IMR-90 (cell line): ENCODE data around the gene ANK2. TPM values are rescaled to one million over a fixed set of nuclear protein-coding genes. Genes with fewer than 3 reads are reported as not detected.

Experiments used
- ATAC-seq: fragments of 200-7000 bp; cut with Tn5 transposase; 2 replicates; pipeline ENCODE4 v1.9.1; 2020; ENCODE audit warnings: low read depth, mild to moderate bottlenecking, moderate library complexity
- BruUV-seq: library from RNA; stranded (reverse); fragments of 400-500 nt; replicated peaks from 2 replicates; lab custom pipeline; 2021; lab: Mats Ljungman, UMichigan
- CTCF ChIA-PET: fragments of 300-600 bp; formaldehyde crosslinking; extraction: SDS; loops from one replicate; lab custom pipeline; 2021; ENCODE audit warnings: antibody characterized with exemption; lab: Yijun Ruan, JAX
- POLR2A ChIA-PET: fragments of 300-600 bp; sonication (Branson Sonifier 250); formaldehyde crosslinking; loops from one replicate; lab custom pipeline; 2022; ENCODE audit warnings: antibody characterized with exemption; ENCODE audit not compliant: unreplicated experiment; lab: Charles Lee
- DNase-seq: peaks from one replicate; pipeline ENCODE4 v3.0.0; 2013
- H2AFZ ChIP-seq: replicated peaks from 2 replicates; pipeline ENCODE3; 2013; ENCODE audit warnings: low read length, mild to moderate bottlenecking; ENCODE audit not compliant: poor library complexity
- H2AK5ac ChIP-seq: 2 replicates; pipeline ENCODE4 v1.6.1; 2013; ENCODE audit warnings: low read depth, low read length, inconsistent platforms
- H2AK9ac ChIP-seq: replicated peaks from 2 replicates; pipeline ENCODE3; 2013; ENCODE audit warnings: mild to moderate bottlenecking, low read depth, low read length, moderate library complexity; ENCODE audit not compliant: poor library complexity
- H2BK120ac ChIP-seq: 2 replicates; pipeline ENCODE4 v1.6.1; 2013; ENCODE audit warnings: low read depth, low read length, inconsistent platforms
- H2BK15ac ChIP-seq: 3 replicates; pipeline ENCODE4 v1.6.1; 2013; ENCODE audit warnings: low read depth, low read length, inconsistent platforms
- H2BK20ac ChIP-seq: 2 replicates; pipeline ENCODE4 v1.6.1; 2013; ENCODE audit warnings: low read depth, mild to moderate bottlenecking, inconsistent platforms, low read length, moderate library complexity
- H2BK5ac ChIP-seq: 2 replicates; pipeline ENCODE4 v1.6.1; 2013; ENCODE audit warnings: mild to moderate bottlenecking, low read depth, low read length, inconsistent platforms; ENCODE audit not compliant: poor library complexity, severe bottlenecking
- H3K14ac ChIP-seq: replicated peaks from 2 replicates; pipeline ENCODE4 v1.6.1; 2013; ENCODE audit warnings: low read depth, low read length, inconsistent platforms
- H3K18ac ChIP-seq: 2 replicates; pipeline ENCODE4 v1.6.1; 2013; ENCODE audit warnings: low read depth, low read length, control low read depth
- H3K23ac ChIP-seq: 2 replicates; pipeline ENCODE4 v1.6.1; 2013; ENCODE audit warnings: low read depth, low read length, inconsistent platforms
- H3K27ac ChIP-seq: 2 replicates; pipeline ENCODE4 v1.5.1; 2013; ENCODE audit warnings: mild to moderate bottlenecking, control low read depth, low read length; ENCODE audit not compliant: insufficient read depth
- H3K27me3 ChIP-seq: 2 replicates; pipeline ENCODE4 v1.6.1; 2013; ENCODE audit warnings: low read length; ENCODE audit not compliant: control insufficient read depth, insufficient read depth
- H3K36me3 ChIP-seq: 2 replicates; pipeline ENCODE4 v1.6.1; 2013; ENCODE audit warnings: low read length, mixed read lengths; ENCODE audit not compliant: control insufficient read depth, insufficient read depth
- H3K4ac ChIP-seq: 2 replicates; pipeline ENCODE4 v1.6.1; 2013; ENCODE audit warnings: low read depth, low read length, inconsistent platforms
- H3K4me1 ChIP-seq: 2 replicates; pipeline ENCODE4 v1.6.1; 2013; ENCODE audit warnings: low read length, mixed read lengths; ENCODE audit not compliant: control insufficient read depth, insufficient read depth
- H3K4me2 ChIP-seq: 2 replicates; pipeline ENCODE4 v1.6.1; 2013; ENCODE audit warnings: low read depth, mild to moderate bottlenecking, control low read depth, low read length, moderate library complexity
- H3K4me3 ChIP-seq: 2 replicates; pipeline ENCODE4 v1.5.1; 2013; ENCODE audit warnings: low read depth, mild to moderate bottlenecking, control low read depth, low read length, moderate library complexity; ENCODE audit not compliant: insufficient read depth
- H3K56ac ChIP-seq: 2 replicates; pipeline ENCODE4 v1.6.1; 2013; ENCODE audit warnings: low read length, inconsistent platforms; ENCODE audit not compliant: insufficient read depth; ENCODE audit errors: extremely low read depth
- H3K79me1 ChIP-seq, 2 experiments: 2 replicates each; pipeline ENCODE4 v1.6.1; 2013; ENCODE audit warnings: low read length in 2 of 2, inconsistent platforms in 1 of 2, low read depth in 1 of 2
- H3K9ac ChIP-seq: 2 replicates; pipeline ENCODE4 v1.6.1; 2013; ENCODE audit warnings: low read depth, low read length, control low read depth
- H3K9me1 ChIP-seq: 2 replicates; pipeline ENCODE4 v1.6.1; 2013; ENCODE audit warnings: low read length, inconsistent platforms; ENCODE audit not compliant: insufficient read depth
- H3K9me3 ChIP-seq: 2 replicates; pipeline ENCODE4 v1.6.1; 2013; ENCODE audit warnings: low read length; ENCODE audit not compliant: control insufficient read depth, insufficient read depth
- H4K20me1 ChIP-seq: 2 replicates; pipeline ENCODE4 v1.6.1; 2013; ENCODE audit warnings: low read length, inconsistent platforms; ENCODE audit not compliant: insufficient read depth
- H4K5ac ChIP-seq: 2 replicates; pipeline ENCODE4 v1.6.1; 2013; ENCODE audit warnings: mild to moderate bottlenecking, low read depth, low read length, control low read depth
- H4K8ac ChIP-seq, 2 experiments: 2 replicates each; pipeline ENCODE4 v1.6.1; 2013; ENCODE audit warnings: low read depth in 2 of 2, low read length in 2 of 2, control low read depth in 1 of 2, inconsistent platforms in 1 of 2
- H4K91ac ChIP-seq: 2 replicates; pipeline ENCODE4 v1.6.1; 2013; ENCODE audit warnings: low read depth, low read length, inconsistent platforms; ENCODE audit not compliant: insufficient read depth
- CEBPB ChIP-seq: IDR thresholded peaks from 2 replicates; pipeline ENCODE4 v1.6.1; 2012; ENCODE audit warnings: low read depth, low read length, improper control_type of control experiment
- CHD1 ChIP-seq: IDR thresholded peaks from 2 replicates; pipeline ENCODE4 v1.6.1; 2012; ENCODE audit warnings: low read depth, low read length, improper control_type of control experiment
- CTCF ChIP-seq: conservative IDR thresholded peaks from 2 replicates; pipeline ENCODE4 v1.5.1; 2012; ENCODE audit warnings: mild to moderate bottlenecking, low read depth, low read length, improper control_type of control experiment
- FOS ChIP-seq: fragments of 150-350 bp; IDR thresholded peaks from 2 replicates; pipeline ENCODE4 v1.6.1; 2016; ENCODE audit warnings: low read depth, low read length
- MAFK ChIP-seq: IDR thresholded peaks from 2 replicates; pipeline ENCODE4 v1.6.1; 2012; ENCODE audit warnings: low read depth, low read length, improper control_type of control experiment
- MXI1 ChIP-seq: IDR thresholded peaks from 2 replicates; pipeline ENCODE4 v1.6.1; 2012; ENCODE audit warnings: low read depth, mild to moderate bottlenecking, low read length, moderate library complexity, borderline replicate concordance
- NFE2L2 ChIP-seq: fragments of 150-350 bp; IDR thresholded peaks from 2 replicates; pipeline ENCODE4 v1.6.1; 2016; ENCODE audit warnings: low read depth, mild to moderate bottlenecking, low read length
- POLR2A ChIP-seq: IDR thresholded peaks from 2 replicates; pipeline ENCODE4 v1.6.1; 2012; ENCODE audit warnings: mild to moderate bottlenecking, low read depth, low read length
- RAD21 ChIP-seq: IDR thresholded peaks from 2 replicates; pipeline ENCODE4 v1.6.1; 2012; ENCODE audit warnings: low read length, improper control_type of control experiment
- RCOR1 ChIP-seq: IDR thresholded peaks from 2 replicates; pipeline ENCODE4 v1.6.1; 2012; ENCODE audit warnings: mild to moderate bottlenecking, low read length, improper control_type of control experiment; ENCODE audit not compliant: insufficient replicate concordance
- RFX5 ChIP-seq: IDR thresholded peaks from 2 replicates; pipeline ENCODE4 v1.8.0; 2012; ENCODE audit warnings: low read depth, mild to moderate bottlenecking, low read length, moderate library complexity
- SMC3 ChIP-seq: fragments of 150-350 bp; IDR thresholded peaks from 2 replicates; pipeline ENCODE4 v1.6.1; 2016; ENCODE audit warnings: low read depth, mild to moderate bottlenecking, antibody characterized with exemption, low read length, moderate library complexity
- USF2 ChIP-seq: fragments of 150-350 bp; IDR thresholded peaks from 2 replicates; pipeline ENCODE4 v1.6.1; 2017; ENCODE audit warnings: mild to moderate bottlenecking, antibody characterized with exemption, low read length, low read depth
- WGBS, 2 experiments: methylation state at CpG; one replicate each; pipeline versions ENCODE4 v1.1.5 to v1.1.7; 2013; ENCODE audit warnings: missing lambda C conversion rate in 2 of 2; ENCODE audit not compliant: insufficient read length in 1 of 2; ENCODE audit errors: extremely low coverage in 2 of 2; 5-methylcytosine and 5-hydroxymethylcytosine counted together
- dilution Hi-C: fragments of 300-500 bp; cut with HindIII; formaldehyde crosslinking; loops from one replicate; pipeline ENCODE4 v1.14.3; 2018; ENCODE audit warnings: low sequenced_read_pairs; ENCODE audit not compliant: unreplicated experiment
- in situ Hi-C: fragments of 300-500 bp; cut with MboI; formaldehyde crosslinking; loops from 3 replicates; pipeline ENCODE4 v1.14.3; 2019; ENCODE audit warnings: low sequenced_read_pairs, inconsistent platforms, mixed read lengths
- intact Hi-C: fragments of 100-400 bp; cut with micrococcal nuclease; formaldehyde crosslinking; loops from 2 replicates; pipeline ENCODE4 v1.10.0; 2022
- polyA plus RNA-seq, 3 experiments: library from polyadenylated mRNA; depleted of rRNA; stranded (reverse); fragments of >200 nt; gene quantifications; 2 replicates each; pipeline ENCODE4 v1.2.3, GENCODE V29; 2012; ENCODE audit warnings: low replicate concordance in 1 of 3
- total RNA-seq: library from RNA; depleted of rRNA; stranded (reverse); fragments of >200 nt; gene quantifications from 2 replicates; pipeline ENCODE4 v1.2.3, GENCODE V29; 2012

The ANK2 gene
- total and polyA plus RNA-seq, 2 of the 4 experiments (the other 2 are of a cell fraction) = 0.82 to 6.6 TPM

- H3K4ac ChIP-seq = no peak overlapping the region
- H2BK20ac ChIP-seq = no peak overlapping the region
- TF ChIP-seq RAD21 (no peak), RCOR1 (no peak), CTCF (no peak), CHD1 (no peak), MAFK (no peak), FOS (no peak), POLR2A (no peak), CEBPB (no peak), NFE2L2 (no peak), RFX5 (no peak), MXI1 (no peak), USF2 (no peak), SMC3 (no peak)
- no peaks in the 10 kb centered on the region for H4K20me1 ChIP-seq
- H3K27me3 ChIP-seq = no peaks in the 10 kb centered on the region
- H3K9ac ChIP-seq = no peak overlapping the region
- CTCF ChIA-PET = no interaction called here
- POLR2A ChIA-PET = no interaction called here
- H3K56ac ChIP-seq = no peak overlapping the region
- no peak overlapping the region for H2BK120ac ChIP-seq
- no peak overlapping the region for H4K5ac ChIP-seq
- H3K18ac ChIP-seq = no peak overlapping the region
- no TSS peak for BruUV-seq
- no peak overlapping the region for H3K27ac ChIP-seq
- no peak overlapping the region for H2AFZ ChIP-seq
- H3K79me1 ChIP-seq = no peaks in the 10 kb centered on the region
- no peak overlapping the region for H3K23ac ChIP-seq
- intact Hi-C loops (no loop called here), dilution Hi-C loops (no loop called here), in situ Hi-C loops (no loop called here)
- no peak overlapping the region for H3K14ac ChIP-seq
- no peak overlapping the region for H4K8ac ChIP-seq
- H2BK15ac ChIP-seq = no peak overlapping the region
- no peaks in the 10 kb centered on the region for H3K9me3 ChIP-seq
- H3K4me2 ChIP-seq = no peak overlapping the region
- no peak overlapping the region for H2BK5ac ChIP-seq
- no peak overlapping the region for H4K91ac ChIP-seq
- DNase-seq (no peak), ATAC-seq (no peak)
- no peaks in the 10 kb centered on the region for H3K9me1 ChIP-seq
- H3K36me3 ChIP-seq = no peaks in the 10 kb centered on the region
- H3K4me1 ChIP-seq = no peaks in the 10 kb centered on the region
- H3K4me3 ChIP-seq = no peak overlapping the region
- H2AK5ac ChIP-seq = no peak overlapping the region
- no peak overlapping the region for H2AK9ac ChIP-seq
- WGBS, 2 experiments = no CpG with 5 or more reads among the region's 2 CpGs
These were observed 31.2 kb downstream of the ANK2 start for GRCh38 chr4:113080624-113081023.
